ENCODE results near the gene BRIX1.

Gene BRIX1

DNA sequence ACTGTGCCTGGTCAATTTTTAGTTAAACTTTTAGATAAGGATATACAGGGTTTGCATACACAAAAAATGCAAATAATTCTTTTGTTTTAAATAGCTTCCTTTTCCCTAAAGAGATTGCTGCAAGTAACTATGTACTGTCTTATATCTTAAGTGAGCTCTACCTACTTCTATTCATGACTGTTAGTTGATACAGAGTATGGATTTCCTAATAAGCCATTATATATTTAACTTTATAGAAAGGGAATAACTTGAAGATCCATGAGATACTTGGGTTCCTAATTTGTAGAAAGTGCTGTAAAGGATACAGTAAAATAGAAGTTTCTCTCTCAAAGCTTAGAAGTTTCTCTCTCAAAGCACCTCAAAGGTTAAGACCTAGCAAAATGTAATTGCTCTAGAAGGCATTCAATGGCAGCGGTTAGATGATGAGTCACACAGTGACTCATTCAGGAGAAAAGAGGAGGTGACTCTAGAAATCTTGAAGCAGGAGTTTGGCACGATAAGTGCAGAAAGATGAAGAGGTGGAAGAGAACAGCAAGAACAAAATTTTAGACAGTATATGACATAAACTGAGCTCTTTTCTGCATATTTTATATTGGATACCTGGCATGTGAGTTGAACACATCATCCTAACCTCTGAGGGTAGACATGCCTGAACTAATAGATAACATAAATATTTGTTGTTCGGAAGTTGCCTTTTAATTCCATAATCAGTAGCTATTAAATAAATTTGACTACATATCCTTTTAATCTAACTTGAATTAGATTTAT lies 8.4 kb downstream of the BRIX1 start:
- no peak for TF ChIP-seq CTCF (IDR thresholded peaks at IDR 0.05; ENCODE audit: low read depth, low read length, missing control alignments)
- no peak for DNase-seq (ENCODE audit: low read depth)
- no peak overlapping the region for H3K4me3 ChIP-seq (ENCODE audit: low read depth, low read length)

GRCh38 chr5:34924462-34924765 lies 8.9 kb downstream of the BRIX1 start:
- no peak for DNase-seq (ENCODE audit: low read depth)
- no peak overlapping the region for H3K4me3 ChIP-seq (ENCODE audit: low read depth, low read length)
- no peak for TF ChIP-seq CTCF (IDR thresholded peaks at IDR 0.05; ENCODE audit: low read depth, low read length, missing control alignments)

GRCh38 chr5:34926318-34926888 lies 10.9 kb downstream of the BRIX1 start:
- TF ChIP-seq CTCF (IDR thresholded peaks at IDR 0.05; ENCODE audit: low read depth, low read length, missing control alignments), result no peak
- no peak for DNase-seq (ENCODE audit: low read depth)
- H3K4me3 ChIP-seq (ENCODE audit: low read depth, low read length), result no peak overlapping the region

DNA sequence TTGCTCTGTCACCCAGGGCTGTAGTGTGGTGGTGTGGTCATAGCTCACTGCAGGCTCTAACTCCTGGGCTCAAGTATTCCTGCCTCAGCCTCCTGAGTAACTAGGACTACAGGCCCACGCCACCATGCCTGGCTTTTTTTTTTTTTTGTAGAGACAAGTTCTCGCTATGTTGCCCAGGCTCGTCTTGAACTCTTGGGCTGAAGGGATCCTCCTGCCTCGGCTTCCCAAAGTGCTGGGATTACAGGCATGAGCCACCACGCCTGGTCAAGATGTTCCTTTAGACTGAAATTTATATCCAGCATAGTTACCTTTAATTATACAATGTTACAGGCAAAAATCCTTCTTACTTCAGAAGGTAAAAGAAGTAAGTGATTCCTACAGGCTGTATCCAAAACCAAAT lies 12.3 kb downstream of the BRIX1 start:
- no peak for TF ChIP-seq CTCF (IDR thresholded peaks at IDR 0.05; ENCODE audit: low read depth, low read length, missing control alignments)
- no peak for DNase-seq (ENCODE audit: low read depth)

DNA sequence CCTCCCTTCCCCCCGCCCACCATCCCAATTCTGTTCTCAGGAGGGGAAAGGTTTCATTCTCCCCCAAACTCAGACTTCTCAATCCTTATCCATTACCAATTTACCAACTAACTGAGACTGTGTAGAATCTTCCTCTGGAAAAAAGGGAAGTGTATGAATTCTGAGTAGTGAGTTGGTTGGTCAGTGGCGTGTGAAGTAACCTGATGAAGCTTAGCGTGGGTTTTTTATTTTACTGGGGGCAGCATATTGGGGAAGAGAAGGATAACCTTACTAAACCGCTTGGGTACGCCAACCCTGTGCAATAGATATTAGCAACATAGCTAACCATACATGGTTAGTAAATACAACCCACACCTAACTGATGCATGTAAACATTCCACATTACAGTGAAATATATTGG lies 12.8 kb downstream of the BRIX1 start:
- DNase-seq (ENCODE audit: low read depth), result no peak
- no peak overlapping the region for H3K4me3 ChIP-seq (ENCODE audit: low read depth, low read length)
- no peak for TF ChIP-seq CTCF (IDR thresholded peaks at IDR 0.05; ENCODE audit: low read depth, low read length, missing control alignments)

More for the DNA sequence above, 12.3 kb downstream of the BRIX1 start:
- H3K4me3 ChIP-seq (ENCODE audit: low read depth, low read length), result no peak overlapping the region

DNA sequence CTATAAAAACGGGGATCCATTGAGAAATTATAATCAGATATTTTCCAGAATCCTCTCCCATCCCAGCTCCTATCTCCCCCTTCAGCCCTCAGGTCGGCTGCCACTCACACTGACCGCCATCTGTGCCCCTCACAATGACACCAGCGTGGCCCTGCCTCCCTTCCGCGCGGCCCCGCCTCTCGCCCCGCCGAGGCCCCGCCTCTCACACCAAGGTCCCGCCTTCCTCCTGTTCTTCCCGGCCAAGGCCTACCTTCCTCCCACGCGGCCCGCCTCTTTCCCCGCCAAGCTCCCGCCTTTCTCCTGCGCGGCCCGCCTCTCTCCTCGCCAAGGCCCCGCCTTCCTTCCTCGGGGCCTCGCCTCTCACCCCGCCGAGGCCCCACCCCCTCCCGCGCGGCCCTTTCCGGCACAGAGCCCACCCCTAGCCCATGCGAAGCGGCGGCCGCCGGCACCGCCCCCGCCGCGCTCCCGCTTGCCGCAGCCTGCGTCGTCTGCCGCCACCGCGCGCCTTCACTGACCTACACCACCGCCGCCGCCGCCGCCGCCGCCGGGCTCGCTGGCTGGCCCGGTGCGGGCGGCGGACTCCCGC lies 13.7 kb downstream of the BRIX1 start, which contains the start of gene DNAJC21:
TSS of gene DNAJC21 (plus strand) at position 426 of the 586 bp plus-strand sequence. CDS start 261 bp downstream, outside the sequence.
- TF ChIP-seq CTCF (IDR thresholded peaks at IDR 0.05; ENCODE audit: low read depth, low read length, missing control alignments), result no peak
- DNase-seq (ENCODE audit: low read depth), result peak; percentile 78
- H3K4me3 ChIP-seq (ENCODE audit: low read depth, low read length), result peak within 1 kb of the TSS; percentile 98
